ENCODE data around the gene MYO9A. TPM values are rescaled to one million over a fixed set of nuclear protein-coding genes. Genes with fewer than 3 reads are reported as not detected.

MYO9A gene
- total and polyA plus RNA-seq, 2 experiments from 2014 or later = 13.1 to 42.8 TPM

GRCh38 chr15:71841563-71841962, 276.4 kb downstream of the MYO9A start:
- WGBS (ENCODE audit: low lambda C conversion rate, missing lambda C conversion rate) = 91% methylated on average over 3 of the region's 3 CpGs
- no peaks in the 10 kb centered on the region for H3K36me3 ChIP-seq (replicated peaks; ENCODE audit: insufficient read depth, low read depth)
- TF ChIP-seq CTCF (IDR thresholded peaks at IDR 0.05; ENCODE audit: poor library complexity) (no peak), EZH2 (IDR thresholded peaks at IDR 0.05; ENCODE audit: borderline replicate concordance) (no peak), EZH2phosphoT487 (IDR thresholded peaks at IDR 0.05; ENCODE audit: low read depth, severe bottlenecking, unreplicated experiment) (no peak)

GRCh38 chr15:71830981-71831380, 287.0 kb downstream of the MYO9A start:
- Histone ChIP-seq H3K27ac (no peak overlapping the region), H3K9me3 (ENCODE audit: low read depth) (no peaks in the 10 kb centered on the region), H3K9me2 (replicated peaks; ENCODE audit: insufficient read depth) (no peaks in the 10 kb centered on the region), H4K20me1 (ENCODE audit: insufficient read depth, poor library complexity, severe bottlenecking) (no peaks in the 10 kb centered on the region), H3K27me3 (no peaks in the 10 kb centered on the region), H3K4me2 (no peak overlapping the region), H3K79me2 (no peaks in the 10 kb centered on the region), H3K36me3 (replicated peaks; ENCODE audit: insufficient read depth, low read depth) (no peaks in the 10 kb centered on the region), H3K4me3 (no peak overlapping the region), H2AFZ (no peak overlapping the region), H3K4me1 (ENCODE audit: insufficient read depth) (no peaks in the 10 kb centered on the region)
- TF ChIP-seq EZH2 (IDR thresholded peaks at IDR 0.05; ENCODE audit: borderline replicate concordance) (no peak), EZH2phosphoT487 (IDR thresholded peaks at IDR 0.05; ENCODE audit: low read depth, severe bottlenecking, unreplicated experiment) (no peak), CTCF (IDR thresholded peaks at IDR 0.05; ENCODE audit: poor library complexity) (no peak)
- DNase-seq (ENCODE audit: low spot score) = no peak
- whole genome bisulfite sequencing (ENCODE audit: low lambda C conversion rate, missing lambda C conversion rate) = 56% methylated on average over 2 of the region's 2 CpGs

More at GRCh38 chr15:71841563-71841962, 276.4 kb downstream of the MYO9A start:
- Histone ChIP-seq H4K20me1 (ENCODE audit: insufficient read depth, poor library complexity, severe bottlenecking) (no peaks in the 10 kb centered on the region), H3K4me3 (no peak overlapping the region), H2AFZ (no peak overlapping the region), H3K9me2 (replicated peaks; ENCODE audit: insufficient read depth) (no peaks in the 10 kb centered on the region), H3K9me3 (ENCODE audit: low read depth) (no peaks in the 10 kb centered on the region), H3K27me3 (no peaks in the 10 kb centered on the region), H3K4me1 (ENCODE audit: insufficient read depth) (peaks cover 3% of the 10 kb centered on the region), H3K27ac (no peak overlapping the region), H3K4me2 (no peak overlapping the region), H3K79me2 (no peaks in the 10 kb centered on the region)
- DNase-seq (ENCODE audit: low spot score) = no peak

GRCh38 chr15:71826196-71826595, 291.8 kb downstream of the MYO9A start:
- WGBS (ENCODE audit: low lambda C conversion rate, missing lambda C conversion rate) = 92% methylated on average over 5 of the region's 5 CpGs

More at GRCh38 chr15:71826196-71826595, 291.8 kb downstream of the MYO9A start:
- H3K27ac ChIP-seq = no peak overlapping the region
- H3K4me3 ChIP-seq = no peak overlapping the region
- no peaks in the 10 kb centered on the region for H4K20me1 ChIP-seq (ENCODE audit: insufficient read depth, poor library complexity, severe bottlenecking)
- no peaks in the 10 kb centered on the region for H3K4me1 ChIP-seq (ENCODE audit: insufficient read depth)
- no peaks in the 10 kb centered on the region for H3K27me3 ChIP-seq
- peaks cover 11% of the 10 kb centered on the region for H3K9me3 ChIP-seq (ENCODE audit: low read depth)
- H2AFZ ChIP-seq = no peak overlapping the region
- no peak overlapping the region for H3K4me2 ChIP-seq
- no peaks in the 10 kb centered on the region for H3K79me2 ChIP-seq
- no peaks in the 10 kb centered on the region for H3K36me3 ChIP-seq (replicated peaks; ENCODE audit: insufficient read depth, low read depth)
- TF ChIP-seq CTCF (IDR thresholded peaks at IDR 0.05; ENCODE audit: poor library complexity) = no peak
- no peak for TF ChIP-seq EZH2phosphoT487 (IDR thresholded peaks at IDR 0.05; ENCODE audit: low read depth, severe bottlenecking, unreplicated experiment)
- no peak for TF ChIP-seq EZH2 (IDR thresholded peaks at IDR 0.05; ENCODE audit: borderline replicate concordance)
- DNase-seq (ENCODE audit: low spot score) = no peak
- no peaks in the 10 kb centered on the region for H3K9me2 ChIP-seq (replicated peaks; ENCODE audit: insufficient read depth)

Measured in hepatocyte (in vitro differentiated cells).